Ishikawa (cell line): ENCODE measurements around the gene CTNNBL1.

ENCODE experiments used
- EP300 ChIP-seq: IDR thresholded peaks from 2 replicates; pipeline ENCODE4 v1.6.1; 2012; ENCODE audit warnings: borderline replicate concordance
- TAF1 ChIP-seq: IDR thresholded peaks from 2 replicates; pipeline ENCODE4 v1.6.1; 2012; ENCODE audit warnings: low read depth, mild to moderate bottlenecking
- ZBTB7A ChIP-seq: IDR thresholded peaks from 2 replicates; pipeline ENCODE4 v1.6.1; 2012; ENCODE audit warnings: low read depth

- TF ChIP-seq ZBTB7A (no peak), EP300 (no peak), TAF1 (no peak)
These were observed 51.7 kb downstream of the CTNNBL1 start for GRCh38 chr20:37745553-37745952.
